HepG2 (cell line): ENCODE measurements around the gene CHRNB1. TPM values are rescaled to one million over a fixed set of nuclear protein-coding genes. Genes with fewer than 3 reads are reported as not detected.

Experiments used
- DDIT3 ChIP-seq: sonication (generic); formaldehyde crosslinking; IDR thresholded peaks from 2 replicates; pipeline ENCODE4 v1.4.0; 2020; ENCODE audit warnings: mild to moderate bottlenecking, missing genetic modification reagents
- E2F1 ChIP-seq: sonication (generic); formaldehyde crosslinking; IDR thresholded peaks from 2 replicates; pipeline ENCODE4 v1.5.0; 2020; ENCODE audit warnings: missing genetic modification reagents
- FOXP1 ChIP-seq, 2 experiments: fragments of 450-650 bp in 1 of 2; IDR thresholded peaks; 2 replicates each; pipeline ENCODE4 v1.6.1; 2017 to 2018; ENCODE audit warnings: antibody characterized with exemption in 1 of 2
- GABPB1 ChIP-seq: IDR thresholded peaks from 2 replicates; pipeline ENCODE4 v1.6.1; 2016; ENCODE audit warnings: mild to moderate bottlenecking, missing genetic modification reagents, moderate library complexity, missing compliant biosample characterization
- GATA4 ChIP-seq: sonication (generic); IDR thresholded peaks from 2 replicates; pipeline ENCODE4 v1.6.1; 2016; ENCODE audit warnings: antibody characterized with exemption, low read depth, borderline replicate concordance
- GATAD2A ChIP-seq: IDR thresholded peaks from 2 replicates; pipeline ENCODE4 v1.6.1; 2016
- HNF4G ChIP-seq, 2 experiments: sonication (generic) in 1 of 2; formaldehyde crosslinking in 1 of 2; IDR thresholded peaks; 2 replicates each; pipeline versions ENCODE4 v1.4.0 to v1.6.1; 2011 to 2020; ENCODE audit warnings: borderline replicate concordance in 2 of 2, low read depth in 2 of 2, mild to moderate bottlenecking in 2 of 2, low read length in 1 of 2, missing genetic modification reagents in 1 of 2, moderate library complexity in 1 of 2
- HNRNPUL1 ChIP-seq: fragments of 200-400 bp; formaldehyde crosslinking; IDR thresholded peaks from 2 replicates; pipeline ENCODE4 v1.6.1; 2017; ENCODE audit warnings: low read depth, mild to moderate bottlenecking, low read length, moderate library complexity
- HOXA9 ChIP-seq: sonication (generic); formaldehyde crosslinking; IDR thresholded peaks from 2 replicates; pipeline ENCODE4 v1.8.1; 2022; ENCODE audit warnings: missing genetic modification reagents, mild to moderate bottlenecking, moderate library complexity, borderline replicate concordance
- ISL2 ChIP-seq: sonication (generic); formaldehyde crosslinking; IDR thresholded peaks from 2 replicates; pipeline ENCODE4 v1.5.0; 2020; ENCODE audit warnings: missing genetic modification reagents
- MTA1 ChIP-seq: sonication (generic); formaldehyde crosslinking; IDR thresholded peaks from 2 replicates; pipeline ENCODE4 v1.4.0; 2020; ENCODE audit warnings: missing genetic modification reagents, mild to moderate bottlenecking, borderline replicate concordance
- MTF2 ChIP-seq: sonication (generic); formaldehyde crosslinking; IDR thresholded peaks from 2 replicates; pipeline ENCODE4 v1.5.0; 2020; ENCODE audit warnings: missing genetic modification reagents, borderline replicate concordance
- NFE2L2 ChIP-seq: fragments of 150-350 bp; IDR thresholded peaks from 2 replicates; pipeline ENCODE4 v1.6.1; 2014; ENCODE audit warnings: low read length
- NFKB2 ChIP-seq: sonication (generic); formaldehyde crosslinking; IDR thresholded peaks from 2 replicates; pipeline ENCODE4 v1.4.0; 2020; ENCODE audit warnings: missing genetic modification reagents, borderline replicate concordance
- PITX1 ChIP-seq: sonication (generic); formaldehyde crosslinking; IDR thresholded peaks from 2 replicates; pipeline ENCODE4 v1.5.1; 2020; ENCODE audit warnings: mild to moderate bottlenecking, missing genetic modification reagents
- PREB ChIP-seq: sonication (generic); formaldehyde crosslinking; IDR thresholded peaks from 2 replicates; pipeline ENCODE4 v1.4.0; 2020; ENCODE audit warnings: missing genetic modification reagents
- PRPF4 ChIP-seq: fragments of 200-400 bp; formaldehyde crosslinking; IDR thresholded peaks from 2 replicates; pipeline ENCODE4 v1.6.1; 2016; ENCODE audit warnings: low read length, low read depth; ENCODE audit not compliant: poor library complexity, severe bottlenecking
- RBFOX2 ChIP-seq: fragments of 200-400 bp; formaldehyde crosslinking; IDR thresholded peaks from 2 replicates; pipeline ENCODE4 v1.6.1; 2017; ENCODE audit warnings: low read depth, mild to moderate bottlenecking, low read length
- SALL1 ChIP-seq: sonication (generic); formaldehyde crosslinking; IDR thresholded peaks from 2 replicates; pipeline ENCODE4 v1.8.0; 2022; ENCODE audit warnings: mild to moderate bottlenecking, missing genetic modification reagents
- SIX4 ChIP-seq: sonication (generic); formaldehyde crosslinking; IDR thresholded peaks from 2 replicates; pipeline ENCODE4 v1.4.0; 2020; ENCODE audit warnings: missing genetic modification reagents
- SMAD9 ChIP-seq: sonication (generic); formaldehyde crosslinking; IDR thresholded peaks from 2 replicates; pipeline ENCODE4 v1.5.1; 2020; ENCODE audit warnings: mild to moderate bottlenecking, missing genetic modification reagents
- TFAP4 ChIP-seq: sonication (generic); IDR thresholded peaks from 2 replicates; pipeline ENCODE4 v1.6.1; 2016; ENCODE audit warnings: low read depth, borderline replicate concordance
- TGIF2 ChIP-seq: IDR thresholded peaks from 2 replicates; pipeline ENCODE4 v1.6.1; 2016; ENCODE audit warnings: control low read depth, missing compliant biosample characterization
- TOE1 ChIP-seq: sonication (generic); formaldehyde crosslinking; IDR thresholded peaks from 2 replicates; pipeline ENCODE4 v1.4.0; 2020; ENCODE audit warnings: mild to moderate bottlenecking, missing genetic modification reagents
- ZBTB3 ChIP-seq: sonication (generic); formaldehyde crosslinking; IDR thresholded peaks from 2 replicates; pipeline ENCODE4 v1.4.0; 2020; ENCODE audit warnings: low read depth, mild to moderate bottlenecking, moderate library complexity, missing genetic modification reagents, borderline replicate concordance
- ZNF260 ChIP-seq: sonication (generic); formaldehyde crosslinking; IDR thresholded peaks from 2 replicates; pipeline ENCODE4 v1.4.0; 2020; ENCODE audit warnings: missing genetic modification reagents, low read depth, mild to moderate bottlenecking, borderline replicate concordance
- ZNF7 ChIP-seq: IDR thresholded peaks from 2 replicates; pipeline ENCODE4 v1.6.1; 2016; ENCODE audit warnings: missing biosample characterization, missing genetic modification reagents
- ZSCAN30 ChIP-seq: sonication (generic); formaldehyde crosslinking; IDR thresholded peaks from 2 replicates; pipeline ENCODE4 v1.5.0; 2020; ENCODE audit warnings: mild to moderate bottlenecking, missing genetic modification reagents
- polyA plus RNA-seq, 8 experiments: library from polyadenylated mRNA; depleted of rRNA in 3 of 8; stranded (reverse) in 7 of 8; unstranded in 1 of 8; fragments of >200 nt; fragmentation: Illumina TruSeq in 4 of 8; extraction: Trizol in 4 of 8; gene quantifications; 2 replicates each; pipeline versions ENCODE4 v1.2.1 to v1.2.3, GENCODE V29; 2011 to 2016; ENCODE audit warnings: low read depth in 4 of 8, missing spikeins in 1 of 8, mixed read lengths in 1 of 8; ENCODE audit not compliant: insufficient read depth in 1 of 8
- total RNA-seq, 5 experiments: library from RNA; depleted of rRNA; stranded (reverse); fragments of >200 nt; fragmentation: Illumina TruSeq; extraction: Trizol; gene quantifications; 2 replicates each; pipeline ENCODE4 v1.2.3, GENCODE V29; 2016; ENCODE audit warnings: low read depth in 1 of 5

The CHRNB1 gene
- total and polyA plus RNA-seq, 2 of the 13 experiments (the other 11 are each of a cell fraction or from before 2014, with no cell fraction given): 5.4 to 33.7 TPM

- TF ChIP-seq GATA4 (no peak), TOE1 (CRISPR knock-in tag) (no peak), HOXA9 (no peak), ZNF260 (CRISPR knock-in tag) (no peak), SIX4 (CRISPR knock-in tag) (no peak), SMAD9 (CRISPR knock-in tag) (no peak), PRPF4 (no peak), GABPB1 (CRISPR knock-in tag) (no peak), NFKB2 (CRISPR knock-in tag) (no peak; the same call in 1 of the 2 replicates), FOXP1 (IDR thresholded peaks at IDR 0.05) (no peak), FOXP1 (CRISPR knock-in tag; IDR thresholded peaks at IDR 0.05) (no peak), NFE2L2 (no peak), E2F1 (no peak), SALL1 (CRISPR knock-in tag) (no peak), GATAD2A (CRISPR knock-in tag) (0 out of 2 replicates have a peak, but pooled peaks have one; percentile 40), PITX1 (peak; percentile 63), HNF4G (IDR thresholded peaks at IDR 0.05; ENCODE audit: borderline replicate concordance, low read depth, low read length) (no peak), HNF4G (CRISPR knock-in tag; IDR thresholded peaks at IDR 0.05; ENCODE audit: borderline replicate concordance, low read depth) (no peak), TGIF2 (no peak; the same call in 1 of the 2 replicates), MTF2 (CRISPR knock-in tag) (peak; percentile 60), HNRNPUL1 (no peak), ISL2 (CRISPR knock-in tag) (no peak), DDIT3 (CRISPR knock-in tag) (no peak), PREB (no peak), ZSCAN30 (no peak), ZBTB3 (CRISPR knock-in tag) (no peak), MTA1 (CRISPR knock-in tag) (no peak), RBFOX2 (no peak), TFAP4 (no peak), ZNF7 (no peak)
Measured at GRCh38 chr17:7483255-7484066, 38.6 kb downstream of the CHRNB1 start (continued).
